HepG2 (cell line): Measurements from ENCODE around the gene CTCF. TPM values are rescaled to one million over a fixed set of nuclear protein-coding genes. Genes with fewer than 3 reads are reported as not detected.

Experiments
- AGO1 ChIP-seq: fragments of 200-400 bp; formaldehyde crosslinking; IDR thresholded peaks from 2 replicates; pipeline ENCODE4 v1.6.1; 2017; ENCODE audit warnings: mild to moderate bottlenecking, low read depth, low read length, moderate library complexity; ENCODE audit not compliant: poor library complexity, severe bottlenecking
- ARID3A ChIP-seq: IDR thresholded peaks from 2 replicates; pipeline ENCODE4 v1.6.1; 2012; ENCODE audit warnings: low read depth, low read length, improper control_type of control experiment
- ATF7-NPFF ChIP-seq: sonication (generic); formaldehyde crosslinking; IDR thresholded peaks from 2 replicates; pipeline ENCODE4 v1.8.1; 2023; ENCODE audit warnings: mild to moderate bottlenecking, low read depth, missing genetic modification reagents, moderate library complexity
- BHLHE40 ChIP-seq: IDR thresholded peaks from 2 replicates; pipeline ENCODE4 v1.6.1; 2011; ENCODE audit warnings: low read length, improper control_type of control experiment
- FIP1L1 ChIP-seq: fragments of 200-400 bp; formaldehyde crosslinking; IDR thresholded peaks from 2 replicates; pipeline ENCODE4 v1.6.1; 2018; ENCODE audit warnings: low read depth, mild to moderate bottlenecking, low read length, moderate library complexity, borderline replicate concordance; ENCODE audit not compliant: insufficient read depth
- FOXA3 ChIP-seq: IDR thresholded peaks from 2 replicates; pipeline ENCODE4 v1.6.1; 2016; ENCODE audit warnings: missing genetic modification reagents, missing compliant biosample characterization
- GATAD1 ChIP-seq: IDR thresholded peaks from 2 replicates; pipeline ENCODE4 v1.6.1; 2016; ENCODE audit warnings: missing genetic modification reagents, missing compliant biosample characterization
- HNF1B ChIP-seq: sonication (generic); formaldehyde crosslinking; IDR thresholded peaks from 2 replicates; pipeline ENCODE4 v1.5.1; 2020; ENCODE audit warnings: mild to moderate bottlenecking, moderate library complexity, missing genetic modification reagents
- KAT8 ChIP-seq: IDR thresholded peaks from 2 replicates; pipeline ENCODE4 v1.6.1; 2016; ENCODE audit warnings: missing genetic modification reagents, missing compliant biosample characterization
- MYC ChIP-seq: sonication (generic); formaldehyde crosslinking; IDR thresholded peaks from 2 replicates; pipeline ENCODE4 v1.9.0; 2021; ENCODE audit warnings: missing genetic modification reagents, borderline replicate concordance
- PAXIP1 ChIP-seq: sonication (generic); formaldehyde crosslinking; conservative IDR thresholded peaks from 2 replicates; pipeline ENCODE4 v1.4.0; 2020; ENCODE audit warnings: mild to moderate bottlenecking, missing genetic modification reagents, moderate library complexity
- PRMT3 ChIP-seq: sonication (generic); formaldehyde crosslinking; IDR thresholded peaks from 2 replicates; pipeline ENCODE4 v1.8.1; 2022; ENCODE audit warnings: low read depth, mild to moderate bottlenecking, moderate library complexity, missing genetic modification reagents, borderline replicate concordance
- ZBTB21 ChIP-seq: sonication (generic); formaldehyde crosslinking; IDR thresholded peaks from 2 replicates; pipeline ENCODE4 v1.4.0; 2020; ENCODE audit warnings: missing genetic modification reagents
- ZKSCAN5 ChIP-seq: sonication (generic); formaldehyde crosslinking; IDR thresholded peaks from 2 replicates; pipeline ENCODE4 v1.5.1; 2020; ENCODE audit warnings: mild to moderate bottlenecking, missing genetic modification reagents
- ZMYM3 ChIP-seq: sonication (generic); formaldehyde crosslinking; IDR thresholded peaks from 2 replicates; pipeline ENCODE4 v1.5.1; 2020; ENCODE audit warnings: mild to moderate bottlenecking, missing genetic modification reagents
- ZNF124 ChIP-seq: sonication (generic); formaldehyde crosslinking; IDR thresholded peaks from 2 replicates; pipeline ENCODE4 v1.4.0; 2020; ENCODE audit warnings: missing genetic modification reagents
- ZNF232 ChIP-seq: sonication (generic); formaldehyde crosslinking; IDR thresholded peaks from 2 replicates; pipeline ENCODE4 v1.4.0; 2020; ENCODE audit warnings: missing genetic modification reagents, borderline replicate concordance
- ZNF652 ChIP-seq: IDR thresholded peaks from 2 replicates; pipeline ENCODE4 v1.6.1; 2016; ENCODE audit warnings: low read depth, borderline replicate concordance
- ZNF670 ChIP-seq: sonication (generic); formaldehyde crosslinking; IDR thresholded peaks from 2 replicates; pipeline ENCODE4 v1.8.0; 2022; ENCODE audit warnings: mild to moderate bottlenecking, missing genetic modification reagents, borderline replicate concordance
- ZNF7 ChIP-seq: IDR thresholded peaks from 2 replicates; pipeline ENCODE4 v1.6.1; 2016; ENCODE audit warnings: missing biosample characterization, missing genetic modification reagents
- ZNF713 ChIP-seq: sonication (generic); formaldehyde crosslinking; IDR thresholded peaks from 2 replicates; pipeline ENCODE4 v1.4.0; 2020; ENCODE audit warnings: mild to moderate bottlenecking, missing genetic modification reagents
- ZNF724P ChIP-seq: sonication (generic); formaldehyde crosslinking; IDR thresholded peaks from 2 replicates; pipeline ENCODE4 v1.8.0; 2022; ENCODE audit warnings: missing genetic modification reagents, borderline replicate concordance
- ZNF782 ChIP-seq: sonication (generic); formaldehyde crosslinking; IDR thresholded peaks from 2 replicates; pipeline ENCODE4 v1.4.0; 2020; ENCODE audit warnings: missing genetic modification reagents, mild to moderate bottlenecking, borderline replicate concordance
- polyA plus RNA-seq, 8 experiments: library from polyadenylated mRNA; depleted of rRNA in 3 of 8; stranded (reverse) in 7 of 8; unstranded in 1 of 8; fragments of >200 nt; fragmentation: Illumina TruSeq in 4 of 8; extraction: Trizol in 4 of 8; gene quantifications; 2 replicates each; pipeline versions ENCODE4 v1.2.1 to v1.2.3, GENCODE V29; 2011 to 2016; ENCODE audit warnings: low read depth in 4 of 8, missing spikeins in 1 of 8, mixed read lengths in 1 of 8; ENCODE audit not compliant: insufficient read depth in 1 of 8
- total RNA-seq, 5 experiments: library from RNA; depleted of rRNA; stranded (reverse); fragments of >200 nt; fragmentation: Illumina TruSeq; extraction: Trizol; gene quantifications; 2 replicates each; pipeline ENCODE4 v1.2.3, GENCODE V29; 2016; ENCODE audit warnings: low read depth in 1 of 5

Gene CTCF
- total and polyA plus RNA-seq, 2 of the 13 experiments (the other 11 are each of a cell fraction or from before 2014, with no cell fraction given) = 19.5 to 37.5 TPM

DNA sequence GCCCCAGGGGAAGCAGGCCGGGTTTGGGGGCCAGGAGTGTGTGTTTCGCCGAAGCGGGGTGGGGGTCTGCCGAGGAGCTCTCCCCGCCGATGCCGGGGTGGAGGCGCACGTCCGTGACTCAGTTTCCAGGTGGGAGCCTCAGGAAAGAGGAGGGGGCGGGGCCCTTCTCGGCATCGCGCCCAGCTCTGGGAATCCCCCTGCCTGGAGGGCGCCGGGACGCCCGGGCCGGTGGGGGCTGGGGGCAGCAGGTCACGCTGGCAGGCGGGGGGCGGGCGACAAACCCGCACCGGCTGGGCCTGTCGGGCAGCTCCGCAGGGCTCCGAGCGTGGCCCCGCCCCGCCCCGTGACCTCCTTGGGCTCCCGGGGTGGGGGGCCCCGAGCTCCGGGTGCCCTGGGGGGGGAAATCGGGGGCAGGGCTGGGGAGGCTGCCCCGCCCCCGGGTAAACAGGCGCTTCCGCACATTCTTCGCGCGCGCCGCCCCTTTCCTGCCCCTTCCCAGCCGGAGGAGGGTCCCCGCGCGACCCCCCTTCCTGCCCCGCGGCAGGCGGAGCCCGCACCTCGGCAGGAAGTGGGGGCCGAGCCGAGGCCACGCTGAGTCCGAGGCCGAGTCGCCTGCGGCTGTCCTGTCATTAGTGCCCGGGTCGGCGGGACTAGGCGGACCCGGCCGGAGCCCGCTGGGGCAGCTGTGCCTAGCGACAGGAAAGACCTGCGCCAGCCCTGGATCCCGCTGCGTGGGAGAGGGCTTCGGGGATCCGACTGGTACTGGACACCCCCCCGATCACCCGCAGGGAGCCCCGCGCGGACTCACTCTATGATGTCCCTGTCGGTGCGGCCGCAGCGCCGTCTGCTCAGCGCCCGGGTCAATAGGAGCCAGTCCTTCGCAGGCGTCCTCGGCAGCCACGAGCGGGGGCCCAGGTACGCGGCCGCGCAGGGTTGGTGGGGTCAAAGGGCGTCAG is 24.4 kb upstream of the CTCF start (continued):
- TF ChIP-seq ARID3A = no peak
- TF ChIP-seq ZNF652 (CRISPR knock-in tag) = no peak
- no peak for TF ChIP-seq HNF1B (CRISPR knock-in tag)
- no peak for TF ChIP-seq ZNF782 (CRISPR knock-in tag)
- peak; percentile 51; the same call in 1 of the 2 replicates for TF ChIP-seq PAXIP1
- TF ChIP-seq ZBTB21 (CRISPR knock-in tag) = no peak
- peak; percentile 77; the same call in 1 of the 2 replicates for TF ChIP-seq ZNF232 (CRISPR knock-in tag)
- TF ChIP-seq ZMYM3 (CRISPR knock-in tag) = no peak
- TF ChIP-seq ZNF670 (CRISPR knock-in tag) = no peak
- TF ChIP-seq ZNF124 (CRISPR knock-in tag) = no peak
- TF ChIP-seq FOXA3 (CRISPR knock-in tag) = peak; percentile 49
- no peak for TF ChIP-seq ZNF724P
- TF ChIP-seq ZNF713 = no peak
- TF ChIP-seq GATAD1 (CRISPR knock-in tag) = 0 out of 2 replicates have a peak, but pooled peaks have one; percentile 2
- no peak for TF ChIP-seq BHLHE40
- 0 out of 2 replicates have a peak, but pooled peaks have one; percentile 18 for TF ChIP-seq PRMT3
- no peak for TF ChIP-seq FIP1L1
- 0 out of 2 replicates have a peak, but pooled peaks have one; percentile 40 for TF ChIP-seq KAT8 (CRISPR knock-in tag)
- peak; percentile 71; the same call in 1 of the 2 replicates for TF ChIP-seq MYC (CRISPR knock-in tag)
- no peak for TF ChIP-seq ZNF7
- no peak; the same call in 1 of the 2 replicates for TF ChIP-seq ATF7-NPFF
- peak; percentile 90 for TF ChIP-seq AGO1
- no peak for TF ChIP-seq ZKSCAN5 (CRISPR knock-in tag)
